ENCODE data around the gene FILIP1. TPM values are rescaled to one million over a fixed set of nuclear protein-coding genes. Genes with fewer than 3 reads are reported as not detected.

Gene FILIP1
- total and polyA plus RNA-seq, 2 of the 4 experiments (the other 2 are of a cell fraction) = under 0.01 to 0.03 TPM

DNA sequence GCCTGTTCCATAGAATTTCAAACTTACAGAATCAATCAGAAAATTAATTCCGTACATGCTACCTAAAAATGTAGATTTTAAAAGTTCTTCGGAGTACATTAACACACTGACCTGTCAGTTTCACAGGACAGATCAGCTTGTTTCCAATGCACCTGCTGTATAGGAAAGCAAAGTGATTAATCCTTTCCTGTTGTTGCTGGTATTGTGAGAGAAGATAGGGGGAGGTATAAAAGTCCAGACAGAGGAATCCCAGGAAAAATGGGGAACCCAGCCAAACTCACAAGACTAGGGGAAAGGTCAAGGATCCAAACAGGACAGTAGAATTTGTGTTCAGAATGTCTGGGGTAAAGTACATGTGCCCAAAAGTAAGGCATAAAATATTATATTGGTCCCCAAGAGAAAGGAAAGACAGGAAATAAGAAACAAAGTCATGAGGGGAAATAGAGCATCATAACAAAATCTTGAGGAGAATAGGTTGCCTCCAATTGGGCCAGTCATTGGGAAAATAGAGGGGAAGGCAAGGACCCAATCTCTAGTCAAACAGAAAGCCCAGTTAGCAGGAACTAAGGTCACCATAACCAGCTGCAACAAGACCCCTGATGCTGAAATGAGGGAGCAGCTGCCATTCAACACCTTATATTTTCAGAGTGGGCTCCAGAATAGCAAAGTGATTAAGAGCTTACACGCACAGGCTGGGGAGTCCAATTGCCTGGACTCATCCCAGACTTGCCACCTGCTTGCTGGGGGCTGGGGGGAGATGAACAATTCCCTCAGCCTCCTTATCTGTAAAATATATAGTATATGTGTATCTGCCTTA, 10.3 kb downstream of the FILIP1 start:
- dilution Hi-C loops (cut with HindIII; ENCODE audit: low sequenced_read_pairs, unreplicated experiment) (no loop called here), in situ Hi-C loops (cut with MboI; ENCODE audit: low sequenced_read_pairs) (no loop called here), intact Hi-C loops (cut with micrococcal nuclease) (no loop called here)
- ChIA-PET CTCF (no interaction called here), POLR2A (ENCODE audit: unreplicated experiment) (no interaction called here)
- no peaks in the 10 kb centered on the region for H3K36me3 ChIP-seq (ENCODE audit: control insufficient read depth, insufficient read depth, low read length)
- no peaks in the 10 kb centered on the region for H3K9me3 ChIP-seq (ENCODE audit: control insufficient read depth, insufficient read depth, low read length)
- H2BK20ac ChIP-seq (ENCODE audit: low read depth, low read length) = no peak overlapping the region
- no CpG with 5 or more reads among the region's 3 CpGs for WGBS, 2 experiments (ENCODE audit: extremely low coverage in 2 of 2, insufficient read length in 1 of 2)
- no peak overlapping the region for H3K14ac ChIP-seq (replicated peaks; ENCODE audit: low read depth, low read length)
- H3K56ac ChIP-seq (ENCODE audit: extremely low read depth, insufficient read depth, low read length) = no peak overlapping the region
- H3K27me3 ChIP-seq (ENCODE audit: control insufficient read depth, insufficient read depth, low read length) = no peaks in the 10 kb centered on the region; the same call in 1 of the 2 replicates
- no peak overlapping the region for H4K8ac ChIP-seq (ENCODE audit: low read depth in 2 of 2, low read length in 2 of 2)
- H3K18ac ChIP-seq (ENCODE audit: low read depth, low read length) = no peak overlapping the region
- no peak overlapping the region for H3K9ac ChIP-seq (ENCODE audit: low read depth, low read length)
- H2AK5ac ChIP-seq (ENCODE audit: low read depth, low read length) = no peak overlapping the region
- H3K4me2 ChIP-seq (ENCODE audit: low read depth, low read length) = no peak overlapping the region
- H2BK120ac ChIP-seq (ENCODE audit: low read depth, low read length) = no peak overlapping the region
- ATAC-seq (ENCODE audit: low read depth) (no peak), DNase-seq (no peak)
- H3K4me1 ChIP-seq (ENCODE audit: control insufficient read depth, insufficient read depth, low read length) = peaks cover 6% of the 10 kb centered on the region
- H3K4ac ChIP-seq (ENCODE audit: low read depth, low read length) = no peak overlapping the region
- H2AK9ac ChIP-seq (replicated peaks; ENCODE audit: low read depth, low read length, poor library complexity) = no peak overlapping the region
- H2BK5ac ChIP-seq (ENCODE audit: low read depth, low read length, poor library complexity, severe bottlenecking) = no peak overlapping the region
- H3K23ac ChIP-seq (ENCODE audit: low read depth, low read length) = no peak overlapping the region
- no peak overlapping the region for H3K27ac ChIP-seq (ENCODE audit: insufficient read depth, low read length)
- no peak overlapping the region for H4K5ac ChIP-seq (ENCODE audit: low read depth, low read length)
- no peak overlapping the region for H3K4me3 ChIP-seq (ENCODE audit: insufficient read depth, low read depth, low read length)
- no TSS peak for BruUV-seq (replicated peaks)
- no peaks in the 10 kb centered on the region for H3K79me1 ChIP-seq (ENCODE audit: low read depth in 1 of 2, low read length in 2 of 2)
- no peaks in the 10 kb centered on the region for H4K20me1 ChIP-seq (ENCODE audit: insufficient read depth, low read length)
- no peak overlapping the region for H2BK15ac ChIP-seq (ENCODE audit: low read depth, low read length)
- peaks cover 4% of the 10 kb centered on the region for H3K9me1 ChIP-seq (ENCODE audit: insufficient read depth, low read length)
- no peak overlapping the region for H2AFZ ChIP-seq (replicated peaks; ENCODE audit: low read length, poor library complexity)
- TF ChIP-seq FOS (IDR thresholded peaks at IDR 0.05; ENCODE audit: low read depth, low read length) = no peak
- TF ChIP-seq POLR2A (IDR thresholded peaks at IDR 0.05; ENCODE audit: low read depth, low read length) = no peak
- TF ChIP-seq, protein P1, sequence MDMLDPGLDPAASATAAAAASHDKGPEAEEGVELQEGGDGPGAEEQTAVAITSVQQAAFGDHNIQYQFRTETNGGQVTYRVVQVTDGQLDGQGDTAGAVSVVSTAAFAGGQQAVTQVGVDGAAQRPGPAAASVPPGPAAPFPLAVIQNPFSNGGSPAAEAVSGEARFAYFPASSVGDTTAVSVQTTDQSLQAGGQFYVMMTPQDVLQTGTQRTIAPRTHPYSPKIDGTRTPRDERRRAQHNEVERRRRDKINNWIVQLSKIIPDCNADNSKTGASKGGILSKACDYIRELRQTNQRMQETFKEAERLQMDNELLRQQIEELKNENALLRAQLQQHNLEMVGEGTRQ (IDR thresholded peaks at IDR 0.05; ENCODE audit: low read depth, low read length) = no peak
- no peak for TF ChIP-seq RCOR1 (IDR thresholded peaks at IDR 0.05; ENCODE audit: insufficient replicate concordance, low read length)
- TF ChIP-seq MAZ (IDR thresholded peaks at IDR 0.05; ENCODE audit: borderline replicate concordance, low read depth, low read length) = no peak
- no peak for TF ChIP-seq RAD21 (IDR thresholded peaks at IDR 0.05; ENCODE audit: low read length)
- TF ChIP-seq, protein P2, sequence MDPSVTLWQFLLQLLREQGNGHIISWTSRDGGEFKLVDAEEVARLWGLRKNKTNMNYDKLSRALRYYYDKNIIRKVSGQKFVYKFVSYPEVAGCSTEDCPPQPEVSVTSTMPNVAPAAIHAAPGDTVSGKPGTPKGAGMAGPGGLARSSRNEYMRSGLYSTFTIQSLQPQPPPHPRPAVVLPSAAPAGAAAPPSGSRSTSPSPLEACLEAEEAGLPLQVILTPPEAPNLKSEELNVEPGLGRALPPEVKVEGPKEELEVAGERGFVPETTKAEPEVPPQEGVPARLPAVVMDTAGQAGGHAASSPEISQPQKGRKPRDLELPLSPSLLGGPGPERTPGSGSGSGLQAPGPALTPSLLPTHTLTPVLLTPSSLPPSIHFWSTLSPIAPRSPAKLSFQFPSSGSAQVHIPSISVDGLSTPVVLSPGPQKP (IDR thresholded peaks at IDR 0.05; ENCODE audit: borderline replicate concordance, low read depth, low read length) = no peak
- no peak overlapping the region for H4K91ac ChIP-seq (ENCODE audit: insufficient read depth, low read depth, low read length)

All from IMR-90 (cell line).